Glutamatergic neuron (in vitro differentiated cells): Measurements from ENCODE around the gene CAP1. TPM values are rescaled to one million over a fixed set of nuclear protein-coding genes. Genes with fewer than 3 reads are reported as not detected.

ENCODE experiments used
- DNase-seq: peaks from one replicate; pipeline ENCODE4 v3.0.0; 2022
- H3K27ac Mint-ChIP-seq: one replicate; pipeline ENCODE4 v1.8.0; 2020; ENCODE audit warnings: mild to moderate bottlenecking, mixed read lengths, inconsistent platforms; ENCODE audit not compliant: unreplicated experiment
- H3K27me3 Mint-ChIP-seq: one replicate; pipeline ENCODE4 v1.8.0; 2020; ENCODE audit warnings: mild to moderate bottlenecking, moderate library complexity, mixed read lengths, inconsistent platforms; ENCODE audit not compliant: unreplicated experiment
- H3K36me3 Mint-ChIP-seq: one replicate; pipeline ENCODE4 v1.8.0; 2020; ENCODE audit warnings: mild to moderate bottlenecking, mixed read lengths, inconsistent platforms; ENCODE audit not compliant: unreplicated experiment
- H3K4me1 Mint-ChIP-seq: one replicate; pipeline ENCODE4 v1.8.0; 2020; ENCODE audit warnings: mild to moderate bottlenecking, low read depth, mixed read lengths, inconsistent platforms; ENCODE audit not compliant: unreplicated experiment
- H3K4me3 Mint-ChIP-seq: one replicate; pipeline ENCODE4 v1.8.0; 2020; ENCODE audit warnings: mild to moderate bottlenecking, mixed read lengths, inconsistent platforms; ENCODE audit not compliant: unreplicated experiment
- H3K9me3 Mint-ChIP-seq: one replicate; pipeline ENCODE4 v1.8.0; 2020; ENCODE audit warnings: mild to moderate bottlenecking, moderate library complexity, mixed read lengths, inconsistent platforms; ENCODE audit not compliant: unreplicated experiment
- total RNA-seq: library from RNA; stranded (reverse); fragmentation: NEBNext Ultra II Directional; extraction: Animal tissue kit (Norgen Biotek cat#: 25700); gene quantifications from one replicate; pipeline ENCODE4 v1.2.1, GENCODE V29; 2021; ENCODE audit not compliant: unreplicated experiment
- TF ChIP-seq, protein P1 (sequence below): fragments of 200-600 bp; sonication (generic); IDR thresholded peaks from one replicate; pipeline ENCODE4 v1.5.0; 2021; ENCODE audit not compliant: partially characterized antibody, unreplicated experiment

Gene CAP1
- total RNA-seq, 1 donor from 2014 or later = 293 TPM

GRCh38 chr1:40073062-40073461 is 32.5 kb downstream of the CAP1 start:
- Mint-ChIP-seq H3K36me3 (no peaks in the 10 kb centered on the region), H3K4me3 (no peak overlapping the region), H3K27me3 (no peaks in the 10 kb centered on the region), H3K27ac (no peak overlapping the region), H3K4me1 (no peaks in the 10 kb centered on the region), H3K9me3 (no peaks in the 10 kb centered on the region)
- TF ChIP-seq, protein P1, sequence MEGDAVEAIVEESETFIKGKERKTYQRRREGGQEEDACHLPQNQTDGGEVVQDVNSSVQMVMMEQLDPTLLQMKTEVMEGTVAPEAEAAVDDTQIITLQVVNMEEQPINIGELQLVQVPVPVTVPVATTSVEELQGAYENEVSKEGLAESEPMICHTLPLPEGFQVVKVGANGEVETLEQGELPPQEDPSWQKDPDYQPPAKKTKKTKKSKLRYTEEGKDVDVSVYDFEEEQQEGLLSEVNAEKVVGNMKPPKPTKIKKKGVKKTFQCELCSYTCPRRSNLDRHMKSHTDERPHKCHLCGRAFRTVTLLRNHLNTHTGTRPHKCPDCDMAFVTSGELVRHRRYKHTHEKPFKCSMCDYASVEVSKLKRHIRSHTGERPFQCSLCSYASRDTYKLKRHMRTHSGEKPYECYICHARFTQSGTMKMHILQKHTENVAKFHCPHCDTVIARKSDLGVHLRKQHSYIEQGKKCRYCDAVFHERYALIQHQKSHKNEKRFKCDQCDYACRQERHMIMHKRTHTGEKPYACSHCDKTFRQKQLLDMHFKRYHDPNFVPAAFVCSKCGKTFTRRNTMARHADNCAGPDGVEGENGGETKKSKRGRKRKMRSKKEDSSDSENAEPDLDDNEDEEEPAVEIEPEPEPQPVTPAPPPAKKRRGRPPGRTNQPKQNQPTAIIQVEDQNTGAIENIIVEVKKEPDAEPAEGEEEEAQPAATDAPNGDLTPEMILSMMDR = no peak
- DNase-seq = no peak

GRCh38 chr1:40075266-40075665 is 34.7 kb downstream of the CAP1 start:
- TF ChIP-seq, protein P1 = no peak
- Mint-ChIP-seq H3K4me3 (no peak overlapping the region), H3K27ac (no peak overlapping the region), H3K9me3 (no peaks in the 10 kb centered on the region), H3K27me3 (no peaks in the 10 kb centered on the region), H3K4me1 (no peaks in the 10 kb centered on the region), H3K36me3 (no peaks in the 10 kb centered on the region)
- DNase-seq = no peak

- Mint-ChIP-seq H3K4me3 (no peak overlapping the region), H3K27ac (no peak overlapping the region), H3K36me3 (no peaks in the 10 kb centered on the region), H3K27me3 (no peaks in the 10 kb centered on the region), H3K9me3 (peaks cover 2% of the 10 kb centered on the region), H3K4me1 (no peaks in the 10 kb centered on the region)
- no peak for DNase-seq
- TF ChIP-seq, protein P1 = no peak
These were observed 36.4 kb downstream of the CAP1 start for GRCh38 chr1:40076895-40077312.

GRCh38 chr1:40078512-40079333 is 38.2 kb downstream of the CAP1 start:
- H3K4me3 Mint-ChIP-seq = no peak overlapping the region
- H3K27me3 Mint-ChIP-seq = no peaks in the 10 kb centered on the region
- no peak overlapping the region for H3K27ac Mint-ChIP-seq
- no peaks in the 10 kb centered on the region for H3K36me3 Mint-ChIP-seq
- TF ChIP-seq, protein P1 = peak; percentile 90
- H3K4me1 Mint-ChIP-seq = no peaks in the 10 kb centered on the region
- DNase-seq = peak; percentile 43
- peaks cover 2% of the 10 kb centered on the region for H3K9me3 Mint-ChIP-seq

- no peaks in the 10 kb centered on the region for H3K27me3 Mint-ChIP-seq
- DNase-seq = no peak
- H3K4me1 Mint-ChIP-seq = no peaks in the 10 kb centered on the region
- TF ChIP-seq, protein P1 = no peak
- H3K4me3 Mint-ChIP-seq = no peak overlapping the region
- H3K9me3 Mint-ChIP-seq = peaks cover 2% of the 10 kb centered on the region
- no peak overlapping the region for H3K27ac Mint-ChIP-seq
- H3K36me3 Mint-ChIP-seq = no peaks in the 10 kb centered on the region
These were observed 39.4 kb downstream of the CAP1 start for GRCh38 chr1:40079774-40080400.
